ENCODE results near the gene CD82. TPM values are rescaled to one million over a fixed set of nuclear protein-coding genes. Genes with fewer than 3 reads are reported as not detected.

Gene CD82
- total and polyA plus RNA-seq, 7 donors: 13.3 to 162 (median 25.9) TPM

GRCh38 chr11:44600839-44601383 lies 35.4 kb downstream of the CD82 start:
- 53 to 65% (median 56%) methylated on average over 10 of the region's 10 CpGs for WGBS, 3 donors
- TF ChIP-seq CTCF (IDR thresholded peaks at IDR 0.05): no peak
- Histone ChIP-seq H3K36me3 (ENCODE audit: insufficient read depth in 1 of 2, low read depth in 1 of 2) (peaks cover 0 to 19% of the 10 kb centered on the region in 2 donors), H3K4me3 (no peak overlapping the region), H3K9me3 (no peaks in the 10 kb centered on the region), H3K27me3 (ENCODE audit: insufficient read depth in 3 of 3, low read length in 2 of 3) (no peaks in the 10 kb centered on the region), H3K27ac (no peak overlapping the region), H3K4me1 (peaks cover 37% of the 10 kb centered on the region)
- DNase-seq (no peak), ATAC-seq (peak in 3 of 4 donors; percentile 8 to 19 (median 11))
- intact Hi-C loops (cut with DNase I): loop anchor here in 1 of 2 donors (10.0 kb wide), 1 partner anchor 496 kb away; no protein-coding TSS in a partner anchor

- no peak overlapping the region for H3K27ac ChIP-seq
- ATAC-seq: peak in 1 of 4 donors; percentile 13
- no peaks in the 10 kb centered on the region for H3K27me3 ChIP-seq (ENCODE audit: insufficient read depth in 3 of 3, low read length in 2 of 3)
These were observed 36.3 kb downstream of the CD82 start for GRCh38 chr11:44601471-44602370.

DNA sequence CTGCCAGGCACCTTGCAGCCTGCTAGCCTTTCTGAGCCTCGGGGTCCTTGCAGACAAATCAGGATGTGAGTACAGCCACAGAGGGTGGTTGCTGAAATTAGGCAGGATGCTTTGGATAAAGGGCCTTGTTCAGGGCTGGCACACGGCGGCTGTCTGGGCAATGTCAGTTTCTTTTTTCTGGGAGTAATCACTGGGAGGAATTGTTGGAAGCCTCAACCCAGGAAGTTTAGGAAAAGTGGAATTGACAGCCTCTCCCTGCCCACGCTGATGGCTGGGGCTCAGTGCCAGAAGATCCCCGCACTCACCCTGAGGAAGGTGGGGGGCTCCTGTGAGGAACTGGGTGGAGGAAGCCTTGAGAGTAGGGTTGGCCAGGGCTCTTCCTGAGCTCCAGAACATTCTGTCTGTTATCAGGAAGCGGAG lies 37.4 kb downstream of the CD82 start:
- peak overlapping the region; percentile 30 for H3K27ac ChIP-seq
- intact Hi-C loops (cut with DNase I): loop anchor here in 1 of 2 donors (10.0 kb wide), 1 partner anchor 498 kb away; no protein-coding TSS in a partner anchor
- H3K27me3 ChIP-seq (ENCODE audit: insufficient read depth in 3 of 3, low read length in 2 of 3): no peaks in the 10 kb centered on the region
- no peak for TF ChIP-seq CTCF (IDR thresholded peaks at IDR 0.05)
- ATAC-seq (no peak), DNase-seq (no peak)
- H3K4me1 ChIP-seq: peaks cover 25% of the 10 kb centered on the region
- 56 to 72% (median 58%) methylated on average over 6 of the region's 6 CpGs for WGBS, 3 donors
- H3K9me3 ChIP-seq: no peaks in the 10 kb centered on the region
- peaks cover 0 to 34% of the 10 kb centered on the region in 2 donors for H3K36me3 ChIP-seq (ENCODE audit: insufficient read depth in 1 of 2, low read depth in 1 of 2)
- no peak overlapping the region for H3K4me3 ChIP-seq

More at GRCh38 chr11:44601471-44602370, 36.3 kb downstream of the CD82 start:
- peaks cover 29% of the 10 kb centered on the region for H3K4me1 ChIP-seq
- peaks cover 0 to 27% of the 10 kb centered on the region in 2 donors for H3K36me3 ChIP-seq (ENCODE audit: insufficient read depth in 1 of 2, low read depth in 1 of 2)
- DNase-seq: no peak
- no peaks in the 10 kb centered on the region for H3K9me3 ChIP-seq
- no peak overlapping the region for H3K4me3 ChIP-seq
- WGBS, 3 donors: 68 to 73% (median 73%) methylated on average over 14 of the region's 14 CpGs
- no peak for TF ChIP-seq CTCF (IDR thresholded peaks at IDR 0.05)
- intact Hi-C loops (cut with DNase I): loop anchor here in 1 of 2 donors (10.0 kb wide), 1 partner anchor 497 kb away; no protein-coding TSS in a partner anchor

DNA sequence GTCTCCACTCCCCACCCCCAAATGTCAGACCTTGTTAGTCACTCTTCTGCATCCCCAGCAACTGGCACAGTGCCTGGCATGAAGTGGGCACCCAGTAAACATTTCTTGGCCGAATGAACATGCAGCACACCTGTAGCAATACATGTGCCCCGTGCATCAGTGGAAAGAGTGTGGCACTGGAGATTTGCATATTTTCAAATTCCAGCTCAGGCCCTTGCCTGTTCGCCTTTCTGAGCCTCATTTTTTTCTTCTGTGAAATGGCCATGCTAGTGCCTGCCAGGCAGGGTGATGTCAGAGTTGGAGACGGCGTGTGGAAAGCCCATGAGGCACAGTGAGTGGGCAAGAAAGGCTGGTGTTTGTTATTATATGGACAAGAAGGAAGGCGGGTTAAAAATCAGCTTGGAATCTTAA lies 38.7 kb downstream of the CD82 start:
- Histone ChIP-seq H3K9me3 (no peaks in the 10 kb centered on the region), H3K27ac (no peak overlapping the region), H3K4me3 (no peak overlapping the region), H3K36me3 (ENCODE audit: insufficient read depth in 1 of 2, low read depth in 1 of 2) (peaks cover 0 to 42% of the 10 kb centered on the region in 2 donors), H3K27me3 (ENCODE audit: insufficient read depth in 3 of 3, low read length in 2 of 3) (no peaks in the 10 kb centered on the region), H3K4me1 (peaks cover 25% of the 10 kb centered on the region)
- ATAC-seq: no peak
- WGBS, 3 donors: 56 to 75% (median 59%) methylated on average over 6 of the region's 6 CpGs
- intact Hi-C loops (cut with DNase I): loop anchor here in 1 of 2 donors (10.0 kb wide), 1 partner anchor 499 kb away; no protein-coding TSS in a partner anchor
- TF ChIP-seq CTCF (IDR thresholded peaks at IDR 0.05): no peak
- no peak for DNase-seq

All from psoas muscle (tissue), 8 donors.